ENCODE results near the gene CHST10.
A peak's percentile ranks its signal among the peaks of the same experiment; 100 is the strongest.
"Not testable (repeated sequence)": the region's sequence is repeated elsewhere in the genome, so short reads cannot be mapped to it uniquely, and the experiment has no call there.

Gene CHST10

GRCh38 chr2:100365434-100365833 lies 52.0 kb downstream of the CHST10 start:
- no peak for TF ChIP-seq CTCF (conservative IDR thresholded peaks at IDR 0.05; ENCODE audit: low read depth, low read length)
- peak; percentile 87 for DNase-seq (ENCODE audit: low read depth)
- H3K4me3 ChIP-seq (ENCODE audit: low read depth, low read length), result no peak overlapping the region

GRCh38 chr2:100362269-100362668 lies 55.2 kb downstream of the CHST10 start:
- DNase-seq (ENCODE audit: low read depth), result not testable (repeated sequence)

GRCh38 chr2:100359576-100359975 lies 57.9 kb downstream of the CHST10 start:
- no peak for TF ChIP-seq CTCF (conservative IDR thresholded peaks at IDR 0.05; ENCODE audit: low read depth, low read length)
- DNase-seq (ENCODE audit: low read depth), result no peak
- H3K4me3 ChIP-seq (ENCODE audit: low read depth, low read length), result no peak overlapping the region

More at GRCh38 chr2:100362269-100362668, 55.2 kb downstream of the CHST10 start:
- H3K4me3 ChIP-seq (ENCODE audit: low read depth, low read length), result not testable (repeated sequence)

- DNase-seq (ENCODE audit: low read depth), result no peak
- no peak for TF ChIP-seq CTCF (conservative IDR thresholded peaks at IDR 0.05; ENCODE audit: low read depth, low read length)
- H3K4me3 ChIP-seq (ENCODE audit: low read depth, low read length), result no peak overlapping the region
Measured at GRCh38 chr2:100358554-100358953, 58.9 kb downstream of the CHST10 start.

GRCh38 chr2:100352521-100352920 lies 64.9 kb downstream of the CHST10 start:
- no peak overlapping the region for H3K4me3 ChIP-seq (ENCODE audit: low read depth, low read length)
- DNase-seq (ENCODE audit: low read depth), result no peak
- TF ChIP-seq CTCF (conservative IDR thresholded peaks at IDR 0.05; ENCODE audit: low read depth, low read length), result no peak

- no peak for TF ChIP-seq CTCF (conservative IDR thresholded peaks at IDR 0.05; ENCODE audit: low read depth, low read length)
- H3K4me3 ChIP-seq (ENCODE audit: low read depth, low read length), result no peak overlapping the region
- peak; percentile 8 for DNase-seq (ENCODE audit: low read depth)
Measured at GRCh38 chr2:100350661-100351185, 66.7 kb downstream of the CHST10 start.

GRCh38 chr2:100345144-100345543 lies 72.3 kb downstream of the CHST10 start:
- not testable (repeated sequence) for H3K4me3 ChIP-seq (ENCODE audit: low read depth, low read length); DNase-seq (ENCODE audit: low read depth)

GRCh38 chr2:100344433-100344832 lies 73.0 kb downstream of the CHST10 start:
- no peak for DNase-seq (ENCODE audit: low read depth)
- TF ChIP-seq CTCF (conservative IDR thresholded peaks at IDR 0.05; ENCODE audit: low read depth, low read length), result no peak
- no peak overlapping the region for H3K4me3 ChIP-seq (ENCODE audit: low read depth, low read length)

GRCh38 chr2:100342466-100342865 lies 75.0 kb downstream of the CHST10 start:
- H3K4me3 ChIP-seq (ENCODE audit: low read depth, low read length), result not testable (repeated sequence)

More at GRCh38 chr2:100342466-100342865, 75.0 kb downstream of the CHST10 start:
- not testable (repeated sequence) for DNase-seq (ENCODE audit: low read depth)

All from choroid plexus epithelial cell (primary cell).